Measurements from ENCODE around the gene DCLK1. TPM values are rescaled to one million over a fixed set of nuclear protein-coding genes. Genes with fewer than 3 reads are reported as not detected.

Gene DCLK1
- total and polyA plus RNA-seq, 4 donors, result 0.04 to 0.56 (median 0.20) TPM

DNA sequence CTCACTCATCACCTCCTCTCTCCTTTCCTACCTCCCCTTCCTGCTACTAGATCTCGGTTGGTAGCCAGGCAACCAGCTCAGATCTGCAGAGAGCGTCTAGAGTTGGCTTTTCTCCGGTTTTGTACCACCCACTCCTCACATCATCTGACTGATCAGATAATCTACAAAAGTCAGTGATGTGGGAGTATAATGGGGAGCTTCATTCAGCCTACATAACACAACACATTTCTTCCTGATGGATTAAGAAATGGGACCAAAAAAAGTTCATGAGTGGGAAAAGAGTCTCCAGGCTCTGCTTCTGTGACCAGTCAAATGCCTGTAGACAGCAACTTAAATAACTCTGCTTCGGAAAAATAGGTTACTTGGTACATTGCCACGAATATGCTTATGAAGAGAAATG, 279.8 kb downstream of the DCLK1 start:
- H3K4me1 ChIP-seq (ENCODE audit: control insufficient read depth in 4 of 4, insufficient read depth in 4 of 4, low read length in 3 of 4), result no peaks in the 10 kb centered on the region
- no peak for DNase-seq (ENCODE audit: low spot score)
- no peak overlapping the region for H3K9ac ChIP-seq (ENCODE audit: low read depth in 1 of 2, low read length in 2 of 2)
- H3K27me3 ChIP-seq (ENCODE audit: control insufficient read depth in 4 of 4, insufficient read depth in 4 of 4, low read length in 3 of 4), result peaks cover 0 to 7% (median 1%) of the 10 kb centered on the region in 4 donors
- no peak overlapping the region for H3K27ac ChIP-seq (ENCODE audit: low read depth in 1 of 2, low read length in 2 of 2)
- no peaks in the 10 kb centered on the region for H3K36me3 ChIP-seq (ENCODE audit: control insufficient read depth in 4 of 4, insufficient read depth in 3 of 4, low read depth in 1 of 4, low read length in 3 of 4)
- no peaks in the 10 kb centered on the region for H3K9me3 ChIP-seq (ENCODE audit: control insufficient read depth in 4 of 4, low read length in 3 of 4)
- WGBS, result 63% methylated on average over 5 of the region's 5 CpGs
- TF ChIP-seq FOXA2 (IDR thresholded peaks at IDR 0.05), result no peak
- TF ChIP-seq ZBTB33 (IDR thresholded peaks at IDR 0.05), result no peak
- TF ChIP-seq HNF4A (conservative IDR thresholded peaks at IDR 0.05), result no peak
- H3K4me3 ChIP-seq (ENCODE audit: low read depth in 1 of 3, low read length in 3 of 3), result no peak overlapping the region

GRCh38 chr13:35850569-35850968, 280.6 kb downstream of the DCLK1 start:
- DNase-seq (ENCODE audit: low spot score), result no peak
- WGBS, result 76% methylated on average over 5 of the region's 5 CpGs
- TF ChIP-seq SP1 (IDR thresholded peaks at IDR 0.05), result no peak
- Histone ChIP-seq H3K4me1 (ENCODE audit: control insufficient read depth in 4 of 4, insufficient read depth in 4 of 4, low read length in 3 of 4) (no peaks in the 10 kb centered on the region), H3K4me3 (ENCODE audit: low read depth in 1 of 3, low read length in 3 of 3) (no peak overlapping the region), H3K27ac (ENCODE audit: low read depth in 1 of 2, low read length in 2 of 2) (no peak overlapping the region), H3K36me3 (ENCODE audit: control insufficient read depth in 4 of 4, insufficient read depth in 3 of 4, low read depth in 1 of 4, low read length in 3 of 4) (no peaks in the 10 kb centered on the region), H3K27me3 (ENCODE audit: control insufficient read depth in 4 of 4, insufficient read depth in 4 of 4, low read length in 3 of 4) (peaks cover 0 to 7% (median 1%) of the 10 kb centered on the region in 4 donors), H3K9ac (ENCODE audit: low read depth in 1 of 2, low read length in 2 of 2) (no peak overlapping the region), H3K9me3 (ENCODE audit: control insufficient read depth in 4 of 4, low read length in 3 of 4) (no peaks in the 10 kb centered on the region)

DNA sequence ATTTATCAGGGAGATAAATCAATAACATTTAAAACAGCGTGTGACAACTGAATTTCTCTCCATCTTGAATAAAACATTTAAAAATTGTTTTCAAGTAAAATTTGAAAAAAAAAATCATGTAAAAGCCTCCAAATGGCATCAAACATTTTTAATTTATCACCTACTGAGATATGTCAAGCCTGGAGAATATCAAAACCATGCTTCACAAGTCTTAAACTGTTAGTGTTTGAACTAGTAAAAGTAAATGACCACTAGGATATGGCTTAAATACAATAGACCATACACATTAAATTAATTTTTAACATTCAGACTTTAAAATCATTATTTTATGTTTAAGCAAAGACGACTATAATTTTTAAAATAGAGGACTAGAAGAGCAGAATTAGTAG, 281.9 kb downstream of the DCLK1 start:
- H3K9ac ChIP-seq (ENCODE audit: low read depth in 1 of 2, low read length in 2 of 2), result no peak overlapping the region
- H3K36me3 ChIP-seq (ENCODE audit: control insufficient read depth in 4 of 4, insufficient read depth in 3 of 4, low read depth in 1 of 4, low read length in 3 of 4), result no peaks in the 10 kb centered on the region
- no peaks in the 10 kb centered on the region for H3K4me1 ChIP-seq (ENCODE audit: control insufficient read depth in 4 of 4, insufficient read depth in 4 of 4, low read length in 3 of 4)
- H3K27ac ChIP-seq (ENCODE audit: low read depth in 1 of 2, low read length in 2 of 2), result no peak overlapping the region
- 70% methylated on average over 2 of the region's 2 CpGs for WGBS
- H3K9me3 ChIP-seq (ENCODE audit: control insufficient read depth in 4 of 4, low read length in 3 of 4), result no peaks in the 10 kb centered on the region
- TF ChIP-seq, protein P1, sequence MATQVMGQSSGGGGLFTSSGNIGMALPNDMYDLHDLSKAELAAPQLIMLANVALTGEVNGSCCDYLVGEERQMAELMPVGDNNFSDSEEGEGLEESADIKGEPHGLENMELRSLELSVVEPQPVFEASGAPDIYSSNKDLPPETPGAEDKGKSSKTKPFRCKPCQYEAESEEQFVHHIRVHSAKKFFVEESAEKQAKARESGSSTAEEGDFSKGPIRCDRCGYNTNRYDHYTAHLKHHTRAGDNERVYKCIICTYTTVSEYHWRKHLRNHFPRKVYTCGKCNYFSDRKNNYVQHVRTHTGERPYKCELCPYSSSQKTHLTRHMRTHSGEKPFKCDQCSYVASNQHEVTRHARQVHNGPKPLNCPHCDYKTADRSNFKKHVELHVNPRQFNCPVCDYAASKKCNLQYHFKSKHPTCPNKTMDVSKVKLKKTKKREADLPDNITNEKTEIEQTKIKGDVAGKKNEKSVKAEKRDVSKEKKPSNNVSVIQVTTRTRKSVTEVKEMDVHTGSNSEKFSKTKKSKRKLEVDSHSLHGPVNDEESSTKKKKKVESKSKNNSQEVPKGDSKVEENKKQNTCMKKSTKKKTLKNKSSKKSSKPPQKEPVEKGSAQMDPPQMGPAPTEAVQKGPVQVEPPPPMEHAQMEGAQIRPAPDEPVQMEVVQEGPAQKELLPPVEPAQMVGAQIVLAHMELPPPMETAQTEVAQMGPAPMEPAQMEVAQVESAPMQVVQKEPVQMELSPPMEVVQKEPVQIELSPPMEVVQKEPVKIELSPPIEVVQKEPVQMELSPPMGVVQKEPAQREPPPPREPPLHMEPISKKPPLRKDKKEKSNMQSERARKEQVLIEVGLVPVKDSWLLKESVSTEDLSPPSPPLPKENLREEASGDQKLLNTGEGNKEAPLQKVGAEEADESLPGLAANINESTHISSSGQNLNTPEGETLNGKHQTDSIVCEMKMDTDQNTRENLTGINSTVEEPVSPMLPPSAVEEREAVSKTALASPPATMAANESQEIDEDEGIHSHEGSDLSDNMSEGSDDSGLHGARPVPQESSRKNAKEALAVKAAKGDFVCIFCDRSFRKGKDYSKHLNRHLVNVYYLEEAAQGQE (IDR thresholded peaks at IDR 0.05), result no peak
- TF ChIP-seq YY1 (IDR thresholded peaks at IDR 0.05), result no peak
- no peak for TF ChIP-seq RXRA (IDR thresholded peaks at IDR 0.05)
- no peak for TF ChIP-seq RAD21 (IDR thresholded peaks at IDR 0.05)
- TF ChIP-seq FOXA1 (IDR thresholded peaks at IDR 0.05), result no peak
- TF ChIP-seq HNF4A (conservative IDR thresholded peaks at IDR 0.05), result no peak
- TF ChIP-seq MAX (IDR thresholded peaks at IDR 0.05), result no peak
- TF ChIP-seq GABPA (IDR thresholded peaks at IDR 0.05 in 1 of 2, conservative IDR thresholded peaks at IDR 0.05 in 1 of 2), result no peak
- no peak for TF ChIP-seq TAF1 (conservative IDR thresholded peaks at IDR 0.05)
- no peak for TF ChIP-seq HNF4G (IDR thresholded peaks at IDR 0.05)
- H3K4me3 ChIP-seq (ENCODE audit: low read depth in 1 of 3, low read length in 3 of 3), result no peak overlapping the region
- peaks cover 0 to 4% (median 1%) of the 10 kb centered on the region in 4 donors for H3K27me3 ChIP-seq (ENCODE audit: control insufficient read depth in 4 of 4, insufficient read depth in 4 of 4, low read length in 3 of 4)
- no peak for DNase-seq (ENCODE audit: low spot score)
